Progenitor cell of endocrine pancreas (in vitro differentiated cells): Measurements from ENCODE around the gene XRN1. TPM values are rescaled to one million over a fixed set of nuclear protein-coding genes. Genes with fewer than 3 reads are reported as not detected.

Source experiments
- DNase-seq: peaks from one replicate; pipeline ENCODE4 v3.0.0; 2021; ENCODE audit warnings: low spot score; ENCODE audit not compliant: unreplicated experiment
- H3K27ac Mint-ChIP-seq: 2 replicates; pipeline ENCODE4 v1.8.0; 2021; ENCODE audit warnings: mild to moderate bottlenecking, moderate library complexity, mixed read lengths
- H3K27me3 Mint-ChIP-seq: 2 replicates; pipeline ENCODE4 v1.8.0; 2021; ENCODE audit warnings: mixed read lengths
- H3K36me3 Mint-ChIP-seq: 2 replicates; pipeline ENCODE4 v1.8.0; 2022; ENCODE audit warnings: mixed read lengths; ENCODE audit not compliant: insufficient read depth
- H3K4me1 Mint-ChIP-seq: 2 replicates; pipeline ENCODE4 v1.8.0; 2021; ENCODE audit warnings: low read depth, mixed read lengths
- H3K4me3 Mint-ChIP-seq: 2 replicates; pipeline ENCODE4 v1.8.0; 2021; ENCODE audit warnings: low read depth, mild to moderate bottlenecking, moderate library complexity, mixed read lengths
- H3K9me3 Mint-ChIP-seq: 2 replicates; pipeline ENCODE4 v1.8.0; 2021; ENCODE audit warnings: low read depth, mixed read lengths
- CTCF ChIP-seq: fragments of 200-600 bp; sonication (generic); IDR thresholded peaks from one replicate; pipeline ENCODE4 v1.5.0; 2021; ENCODE audit warnings: antibody characterized with exemption, mild to moderate bottlenecking; ENCODE audit not compliant: unreplicated experiment
- total RNA-seq: library from RNA; stranded (reverse); gene quantifications from 2 replicates; pipeline ENCODE4 v1.2.1, GENCODE V29; 2021

XRN1 gene
- total RNA-seq, 1 donor from 2014 or later: 26.9 TPM

DNA sequence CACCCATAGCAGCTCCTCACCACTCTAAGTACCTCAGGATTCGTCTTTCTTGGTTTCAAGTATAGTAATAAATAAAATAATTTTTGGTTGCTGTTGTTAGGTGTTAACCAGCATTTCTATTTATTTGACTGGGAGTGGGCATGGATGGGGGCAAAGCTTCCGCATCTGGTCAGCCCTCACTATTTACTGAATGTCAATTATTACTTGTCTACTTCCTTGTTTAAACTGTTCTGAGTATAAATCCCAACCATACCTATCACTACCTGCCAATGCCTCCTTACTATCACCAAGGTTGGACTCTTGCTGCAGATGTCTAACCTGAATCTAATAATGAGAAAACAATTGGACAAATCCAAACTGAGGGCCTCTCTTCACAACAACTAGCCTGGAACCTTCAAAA, 180.6 kb downstream of the XRN1 start:
- no peak for TF ChIP-seq CTCF
- H3K36me3 Mint-ChIP-seq: no peaks in the 10 kb centered on the region

GRCh38 chr3:142263112-142263511, 184.7 kb downstream of the XRN1 start:
- Mint-ChIP-seq H3K9me3 (peaks cover 7% of the 10 kb centered on the region), H3K36me3 (no peaks in the 10 kb centered on the region)

More for the DNA sequence above, 180.6 kb downstream of the XRN1 start:
- Mint-ChIP-seq H3K4me1 (peaks cover 2% of the 10 kb centered on the region), H3K4me3 (no peak overlapping the region), H3K27me3 (no peaks in the 10 kb centered on the region), H3K9me3 (peaks cover 11% of the 10 kb centered on the region), H3K27ac (no peak overlapping the region)
- no peak for DNase-seq

DNA sequence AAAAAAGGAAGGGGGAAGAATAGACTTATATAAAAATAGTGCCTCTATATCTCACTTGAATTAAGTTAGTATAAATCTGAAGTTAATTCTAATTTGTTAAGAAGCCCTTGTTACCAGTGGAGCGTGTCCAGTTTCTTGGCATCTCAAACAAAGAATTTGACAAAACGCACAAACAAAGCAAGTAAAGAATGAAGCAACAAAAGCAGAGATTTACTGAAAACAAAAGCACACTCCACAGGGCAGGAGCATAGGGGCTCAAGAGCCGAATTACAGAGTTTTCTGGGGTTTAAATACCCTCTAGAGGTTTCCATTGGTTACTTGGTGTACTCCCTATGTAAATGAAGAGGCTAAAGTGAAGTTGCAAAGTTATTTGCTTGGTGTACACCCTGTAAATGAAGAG, 188.5 kb downstream of the XRN1 start:
- no peak for TF ChIP-seq CTCF
- Mint-ChIP-seq H3K27ac (no peak overlapping the region), H3K4me1 (no peaks in the 10 kb centered on the region), H3K36me3 (no peaks in the 10 kb centered on the region), H3K4me3 (no peak overlapping the region), H3K9me3 (peaks cover 16% of the 10 kb centered on the region), H3K27me3 (no peaks in the 10 kb centered on the region)
- no peak for DNase-seq

More at GRCh38 chr3:142263112-142263511, 184.7 kb downstream of the XRN1 start:
- Mint-ChIP-seq H3K4me1 (peaks cover 2% of the 10 kb centered on the region), H3K27me3 (no peaks in the 10 kb centered on the region), H3K4me3 (no peak overlapping the region), H3K27ac (no peak overlapping the region)
- no peak for DNase-seq
- TF ChIP-seq CTCF: no peak

- Mint-ChIP-seq H3K9me3 (peaks cover 31% of the 10 kb centered on the region), H3K4me3 (no peak overlapping the region), H3K36me3 (peaks cover 2% of the 10 kb centered on the region), H3K4me1 (no peaks in the 10 kb centered on the region), H3K27ac (no peak overlapping the region), H3K27me3 (no peaks in the 10 kb centered on the region)
- no peak for TF ChIP-seq CTCF
- no peak for DNase-seq
Observed at GRCh38 chr3:142256712-142257333, 191.0 kb downstream of the XRN1 start.

Other genes starting within 250 kb of the XRN1 start
- 17.6 and 20.0 TPM in 2 replicates for gene GK5, start 222.5 kb downstream of the XRN1 start, total RNA-seq
- gene ATR, start 130.7 kb upstream of the XRN1 start, total RNA-seq: 20.3 and 24.7 TPM in 2 replicates
- 15.7 and 16.0 TPM in 2 replicates for gene PLS1, start 148.4 kb upstream of the XRN1 start, total RNA-seq